ENCODE data around the gene TTBK1.

TTBK1 gene

DNA sequence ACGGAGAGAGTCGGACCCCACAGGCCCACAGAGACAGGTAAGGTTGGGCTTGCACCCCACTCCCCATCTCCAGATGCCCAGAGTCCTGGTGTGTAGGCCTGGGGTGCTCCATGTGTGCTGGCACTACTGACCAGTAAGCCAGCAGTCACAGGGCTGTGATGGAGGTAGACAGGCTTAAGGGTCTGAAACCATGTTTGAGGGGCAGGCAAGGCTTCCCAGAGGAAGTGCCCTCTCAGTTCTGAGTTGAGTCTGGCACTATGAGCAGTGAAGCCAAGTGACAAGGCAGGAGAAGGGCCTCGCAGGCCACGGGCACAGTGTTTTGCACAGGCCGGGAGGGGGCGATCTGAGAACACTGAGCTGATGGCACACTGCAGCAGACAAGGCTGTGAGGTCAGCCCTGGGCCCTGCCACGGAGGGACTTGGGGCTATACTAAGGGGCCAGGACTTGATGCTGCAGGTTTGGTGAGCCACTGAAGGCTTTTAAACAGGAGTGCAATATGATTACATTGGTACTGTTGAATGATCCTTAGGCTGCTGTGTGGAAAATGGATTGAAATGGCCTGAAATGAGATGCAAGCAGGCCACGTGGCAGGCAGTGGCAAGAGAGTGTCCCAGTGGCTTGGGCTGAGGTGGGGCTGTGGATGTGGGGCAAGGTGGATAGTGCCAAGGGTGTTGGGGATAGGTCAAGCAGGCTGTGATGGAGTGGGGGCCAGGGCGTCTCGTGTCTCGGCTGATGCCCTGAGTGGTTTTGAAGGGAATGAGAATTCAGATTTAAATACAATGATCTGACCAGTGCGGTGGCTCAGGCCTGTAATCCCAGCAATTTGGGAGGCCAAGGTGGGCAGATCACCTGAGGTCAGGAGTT is 20.3 kb downstream of the TTBK1 start:
- no peak overlapping the region for H3K4me2 ChIP-seq
- no peaks in the 10 kb centered on the region for H3K79me2 ChIP-seq (ENCODE audit: insufficient read depth, low read depth)
- peak overlapping the region; percentile 59 for H2AFZ ChIP-seq (ENCODE audit: low read depth)

DNA sequence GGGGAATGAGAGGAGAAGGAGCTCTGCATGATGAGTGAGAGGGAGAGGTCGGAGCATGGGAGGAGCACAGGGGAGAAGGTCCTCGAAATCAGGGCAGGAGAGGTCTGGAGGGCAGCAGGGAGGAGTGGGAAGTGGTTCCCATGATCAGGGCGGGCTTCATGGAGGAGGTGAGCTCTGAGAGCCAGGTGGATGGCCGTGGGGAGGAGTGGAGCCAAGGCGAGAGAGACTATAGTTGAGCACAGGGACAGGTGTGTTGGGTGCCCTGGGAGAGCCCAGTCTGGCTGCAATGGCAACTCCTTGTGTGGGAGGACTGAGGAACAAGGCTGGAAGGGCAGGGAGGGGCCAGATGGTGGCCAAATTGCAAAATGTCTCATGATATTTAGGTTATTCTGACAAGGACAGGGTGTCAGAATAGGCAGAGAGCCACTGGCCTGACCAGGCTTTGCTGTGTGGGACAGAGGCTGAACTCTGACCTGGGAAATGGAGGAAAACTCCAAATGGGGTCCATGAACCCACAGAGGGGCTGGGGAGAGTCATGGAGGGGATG is 21.4 kb downstream of the TTBK1 start:
- Histone ChIP-seq H3K4me3 (IDR thresholded peaks at IDR 0.05; ENCODE audit: insufficient read depth, low read depth, low read length) (no peak overlapping the region), H3K4me1 (ENCODE audit: low read depth, poor library complexity, severe bottlenecking) (peaks cover 5% of the 10 kb centered on the region), H3K36me3 (ENCODE audit: insufficient read depth) (no peaks in the 10 kb centered on the region), H3K27ac (no peak overlapping the region), H3K27me3 (ENCODE audit: insufficient read depth, low read depth) (no peaks in the 10 kb centered on the region), H3K4me2 (no peak overlapping the region), H3K9ac (no peak overlapping the region), H3K79me2 (ENCODE audit: insufficient read depth, low read depth) (no peaks in the 10 kb centered on the region), H4K20me1 (ENCODE audit: insufficient read depth) (no peaks in the 10 kb centered on the region), H2AFZ (ENCODE audit: low read depth) (no peak overlapping the region)
- TF ChIP-seq, protein P1, sequence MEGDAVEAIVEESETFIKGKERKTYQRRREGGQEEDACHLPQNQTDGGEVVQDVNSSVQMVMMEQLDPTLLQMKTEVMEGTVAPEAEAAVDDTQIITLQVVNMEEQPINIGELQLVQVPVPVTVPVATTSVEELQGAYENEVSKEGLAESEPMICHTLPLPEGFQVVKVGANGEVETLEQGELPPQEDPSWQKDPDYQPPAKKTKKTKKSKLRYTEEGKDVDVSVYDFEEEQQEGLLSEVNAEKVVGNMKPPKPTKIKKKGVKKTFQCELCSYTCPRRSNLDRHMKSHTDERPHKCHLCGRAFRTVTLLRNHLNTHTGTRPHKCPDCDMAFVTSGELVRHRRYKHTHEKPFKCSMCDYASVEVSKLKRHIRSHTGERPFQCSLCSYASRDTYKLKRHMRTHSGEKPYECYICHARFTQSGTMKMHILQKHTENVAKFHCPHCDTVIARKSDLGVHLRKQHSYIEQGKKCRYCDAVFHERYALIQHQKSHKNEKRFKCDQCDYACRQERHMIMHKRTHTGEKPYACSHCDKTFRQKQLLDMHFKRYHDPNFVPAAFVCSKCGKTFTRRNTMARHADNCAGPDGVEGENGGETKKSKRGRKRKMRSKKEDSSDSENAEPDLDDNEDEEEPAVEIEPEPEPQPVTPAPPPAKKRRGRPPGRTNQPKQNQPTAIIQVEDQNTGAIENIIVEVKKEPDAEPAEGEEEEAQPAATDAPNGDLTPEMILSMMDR (conservative IDR thresholded peaks at IDR 0.05; ENCODE audit: low read depth, low read length), result no peak

More for the DNA sequence above, 20.3 kb downstream of the TTBK1 start:
- no peaks in the 10 kb centered on the region for H4K20me1 ChIP-seq (ENCODE audit: insufficient read depth)
- TF ChIP-seq, protein P1 (conservative IDR thresholded peaks at IDR 0.05; ENCODE audit: low read depth, low read length), result peak; percentile 85
- peaks cover 7% of the 10 kb centered on the region for H3K4me1 ChIP-seq (ENCODE audit: low read depth, poor library complexity, severe bottlenecking)
- no peaks in the 10 kb centered on the region for H3K27me3 ChIP-seq (ENCODE audit: insufficient read depth, low read depth)
- H3K36me3 ChIP-seq (ENCODE audit: insufficient read depth), result no peaks in the 10 kb centered on the region
- no peak overlapping the region for H3K9ac ChIP-seq
- H3K27ac ChIP-seq, result no peak overlapping the region
- H3K4me3 ChIP-seq (IDR thresholded peaks at IDR 0.05; ENCODE audit: insufficient read depth, low read depth, low read length), result no peak overlapping the region

DNA sequence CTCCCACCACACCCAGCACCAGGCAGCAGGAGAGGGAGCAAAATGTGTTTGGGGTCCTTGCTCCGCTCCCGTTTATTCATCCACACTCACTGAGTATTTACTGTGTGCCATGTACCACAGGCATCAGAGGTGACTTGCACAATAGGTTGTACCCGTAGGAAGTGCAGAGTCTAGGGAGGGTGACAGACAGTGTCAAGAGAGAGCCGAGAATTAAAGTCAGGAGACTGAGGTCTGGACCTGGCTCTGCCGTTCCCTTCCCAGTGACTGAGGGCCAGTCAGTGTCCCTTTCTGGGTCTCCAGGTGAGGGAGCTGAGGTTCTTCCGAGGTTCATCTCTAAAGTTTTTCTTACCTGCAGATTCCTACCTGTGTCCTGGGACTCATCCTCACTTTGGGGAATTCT is 22.3 kb downstream of the TTBK1 start:
- TF ChIP-seq, protein P1 (conservative IDR thresholded peaks at IDR 0.05; ENCODE audit: low read depth, low read length), result no peak
- no peak overlapping the region for H3K4me2 ChIP-seq
- H2AFZ ChIP-seq (ENCODE audit: low read depth), result no peak overlapping the region
- H3K27me3 ChIP-seq (ENCODE audit: insufficient read depth, low read depth), result no peaks in the 10 kb centered on the region
- no peaks in the 10 kb centered on the region for H4K20me1 ChIP-seq (ENCODE audit: insufficient read depth)
- peaks cover 5% of the 10 kb centered on the region for H3K4me1 ChIP-seq (ENCODE audit: low read depth, poor library complexity, severe bottlenecking)
- no peaks in the 10 kb centered on the region for H3K79me2 ChIP-seq (ENCODE audit: insufficient read depth, low read depth)
- no peak overlapping the region for H3K4me3 ChIP-seq (IDR thresholded peaks at IDR 0.05; ENCODE audit: insufficient read depth, low read depth, low read length)
- no peaks in the 10 kb centered on the region for H3K36me3 ChIP-seq (ENCODE audit: insufficient read depth)
- H3K9ac ChIP-seq, result no peak overlapping the region
- H3K27ac ChIP-seq, result no peak overlapping the region

GRCh38 chr6:43267619-43268354 is 24.5 kb downstream of the TTBK1 start:
- H3K36me3 ChIP-seq (ENCODE audit: insufficient read depth), result no peaks in the 10 kb centered on the region
- peaks cover 5% of the 10 kb centered on the region for H3K4me1 ChIP-seq (ENCODE audit: low read depth, poor library complexity, severe bottlenecking)
- TF ChIP-seq, protein P1 (conservative IDR thresholded peaks at IDR 0.05; ENCODE audit: low read depth, low read length), result no peak
- no peak overlapping the region for H3K27ac ChIP-seq
- no peaks in the 10 kb centered on the region for H3K27me3 ChIP-seq (ENCODE audit: insufficient read depth, low read depth)
- no peaks in the 10 kb centered on the region for H4K20me1 ChIP-seq (ENCODE audit: insufficient read depth)
- H3K79me2 ChIP-seq (ENCODE audit: insufficient read depth, low read depth), result no peaks in the 10 kb centered on the region
- no peak overlapping the region for H3K4me2 ChIP-seq
- no peak overlapping the region for H3K4me3 ChIP-seq (IDR thresholded peaks at IDR 0.05; ENCODE audit: insufficient read depth, low read depth, low read length)
- no peak overlapping the region for H2AFZ ChIP-seq (ENCODE audit: low read depth)
- H3K9ac ChIP-seq, result no peak overlapping the region
